ENCODE results near the gene PROM2.
"Not testable (repeated sequence)": the region's sequence is repeated elsewhere in the genome, so short reads cannot be mapped to it uniquely, and the experiment has no call there.

The PROM2 gene

DNA sequence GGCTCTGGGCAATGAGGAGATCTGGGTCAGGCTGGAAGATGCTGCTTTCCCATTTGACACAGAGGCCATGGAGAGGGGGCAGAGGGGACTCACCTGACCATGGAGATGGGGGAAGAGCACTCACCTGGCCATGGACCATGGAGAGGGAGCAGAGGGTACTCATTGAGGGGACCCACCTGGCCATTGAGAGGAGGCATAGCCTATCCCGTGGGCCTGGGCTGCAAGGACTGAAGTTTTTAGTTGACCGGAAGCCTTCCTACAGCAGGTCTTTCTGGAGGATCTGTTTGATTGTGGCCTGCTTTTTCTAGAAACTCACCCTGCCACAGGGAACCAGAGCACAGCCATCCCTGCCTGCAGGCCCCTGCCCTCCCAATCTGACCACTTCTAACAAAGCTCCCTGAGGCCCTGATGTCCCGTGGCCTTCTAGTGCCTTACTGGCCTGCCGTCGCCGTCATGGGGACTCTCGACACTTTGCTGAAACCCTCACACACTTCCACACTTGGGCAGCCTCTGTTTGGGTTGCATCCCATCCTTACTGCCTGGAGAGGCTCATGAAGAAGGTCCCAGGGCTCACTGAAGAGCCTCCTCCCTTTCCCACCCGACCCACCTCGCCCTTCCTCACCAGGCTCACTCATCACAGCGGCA lies 5.1 kb upstream of the PROM2 start:
- no peak for DNase-seq (ENCODE audit: low spot score)

DNA sequence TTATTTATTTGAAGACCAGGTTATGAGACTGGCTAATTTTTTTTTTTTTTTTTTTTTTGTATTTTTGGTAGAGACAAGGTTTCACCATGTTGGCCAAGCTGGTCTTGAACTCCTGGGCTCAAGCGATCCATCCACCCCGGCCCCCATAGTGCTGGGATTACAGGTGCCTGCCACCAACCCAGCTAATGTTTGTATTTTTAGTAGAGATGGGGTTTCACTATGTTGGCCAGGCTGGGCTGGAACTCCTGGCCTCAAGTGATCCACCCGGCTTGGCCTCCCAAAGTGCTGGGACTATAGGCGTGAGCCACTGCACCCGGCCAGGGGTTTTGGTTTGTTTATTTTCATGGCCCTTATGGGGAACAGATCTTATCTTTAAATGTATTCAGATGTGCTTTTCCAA lies 4.5 kb upstream of the PROM2 start:
- not testable (repeated sequence) for DNase-seq (ENCODE audit: low spot score)

DNA sequence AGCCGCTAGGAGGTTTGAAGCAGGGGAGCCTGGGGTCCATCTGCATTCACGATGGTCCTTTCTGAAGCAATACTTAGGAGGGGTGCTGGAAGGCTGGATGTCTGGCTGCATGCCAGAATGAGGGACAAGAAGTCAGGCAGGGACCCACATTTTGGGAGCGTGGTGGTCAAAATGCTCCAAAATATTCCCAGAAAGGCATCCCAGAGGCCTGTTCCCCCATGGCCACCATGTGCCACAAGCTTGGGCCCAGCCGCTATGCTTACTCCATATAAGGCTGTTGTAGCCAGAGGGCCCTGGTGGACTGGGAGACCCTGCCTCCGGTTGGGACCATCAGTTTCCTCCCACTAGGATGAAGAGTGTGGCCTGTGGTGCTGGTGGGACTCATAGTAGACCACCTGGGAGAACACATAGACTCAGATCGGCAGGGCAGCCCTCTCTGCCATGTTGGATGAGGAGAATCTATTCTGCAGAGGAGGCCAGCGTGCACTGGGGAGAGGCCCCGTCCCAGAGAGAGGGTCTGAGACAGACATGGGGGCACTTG lies 3.6 kb upstream of the PROM2 start:
- DNase-seq (ENCODE audit: low spot score): no peak

GRCh38 chr2:95271381-95271971 lies 2.8 kb upstream of the PROM2 start:
- DNase-seq (ENCODE audit: low spot score): no peak

- DNase-seq (ENCODE audit: low spot score): no peak
Observed at GRCh38 chr2:95272299-95272751, 1.9 kb upstream of the PROM2 start.

GRCh38 chr2:95272781-95273180 lies 1.5 kb upstream of the PROM2 start:
- no peak for DNase-seq (ENCODE audit: low spot score)

GRCh38 chr2:95273566-95274290 lies 521 bp upstream of the PROM2 start:
- DNase-seq (ENCODE audit: low spot score): no peak

DNA sequence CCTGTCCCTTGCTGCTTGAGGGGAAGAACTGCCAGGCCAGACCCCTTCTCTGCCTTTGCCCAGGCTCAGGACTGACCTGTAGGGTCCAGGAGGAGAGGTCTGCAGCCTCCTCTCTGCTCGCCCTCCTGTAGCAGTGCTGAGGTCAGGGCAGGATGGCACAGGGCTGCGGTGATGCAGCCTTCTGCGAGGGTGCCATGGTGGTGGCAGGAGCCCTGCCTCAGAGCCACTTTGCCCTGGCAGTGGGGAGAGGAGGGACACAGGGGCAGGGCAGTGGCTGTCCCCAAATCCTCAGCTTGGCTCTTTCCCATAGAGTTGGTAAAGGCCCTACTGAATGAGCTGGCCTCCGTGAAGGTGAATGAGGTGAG lies 884 bp downstream of the PROM2 start:
- DNase-seq (ENCODE audit: low spot score): no peak

DNA sequence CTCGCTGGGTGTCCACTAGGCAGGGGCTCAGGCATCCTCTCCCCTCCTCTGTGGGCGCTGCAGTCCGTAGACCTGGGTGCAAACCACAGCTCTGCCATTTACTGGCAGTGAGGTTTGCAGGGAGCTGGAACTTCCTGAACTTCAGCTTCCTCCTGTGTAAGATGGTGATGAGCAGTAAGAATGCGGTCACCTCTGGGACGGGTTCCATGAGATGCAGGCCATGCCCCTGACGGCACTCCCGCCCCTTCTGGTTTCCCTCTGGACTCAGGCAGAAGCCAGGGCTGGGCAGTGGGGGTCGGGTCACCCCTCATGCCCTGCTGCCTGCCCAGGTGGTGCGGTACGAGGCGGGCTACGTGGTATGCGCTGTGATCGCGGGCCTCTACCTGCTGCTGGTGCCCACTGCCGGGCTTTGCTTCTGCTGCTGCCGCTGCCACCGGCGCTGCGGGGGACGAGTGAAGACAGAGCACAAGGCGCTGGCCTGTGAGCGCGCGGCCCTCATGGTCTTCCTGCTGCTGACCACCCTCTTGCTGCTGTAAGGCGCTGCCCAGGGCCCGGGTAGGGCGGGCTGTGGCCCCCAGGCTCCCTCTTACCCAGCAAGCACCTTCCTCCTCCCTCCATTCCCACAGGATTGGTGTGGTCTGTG lies 1.5 kb downstream of the PROM2 start:
- no peak for DNase-seq (ENCODE audit: low spot score)

GRCh38 chr2:95276244-95276887 lies 2.1 kb downstream of the PROM2 start:
- DNase-seq (ENCODE audit: low spot score): no peak

GRCh38 chr2:95276888-95277245 lies 2.6 kb downstream of the PROM2 start:
- no peak for DNase-seq (ENCODE audit: low spot score)

DNA sequence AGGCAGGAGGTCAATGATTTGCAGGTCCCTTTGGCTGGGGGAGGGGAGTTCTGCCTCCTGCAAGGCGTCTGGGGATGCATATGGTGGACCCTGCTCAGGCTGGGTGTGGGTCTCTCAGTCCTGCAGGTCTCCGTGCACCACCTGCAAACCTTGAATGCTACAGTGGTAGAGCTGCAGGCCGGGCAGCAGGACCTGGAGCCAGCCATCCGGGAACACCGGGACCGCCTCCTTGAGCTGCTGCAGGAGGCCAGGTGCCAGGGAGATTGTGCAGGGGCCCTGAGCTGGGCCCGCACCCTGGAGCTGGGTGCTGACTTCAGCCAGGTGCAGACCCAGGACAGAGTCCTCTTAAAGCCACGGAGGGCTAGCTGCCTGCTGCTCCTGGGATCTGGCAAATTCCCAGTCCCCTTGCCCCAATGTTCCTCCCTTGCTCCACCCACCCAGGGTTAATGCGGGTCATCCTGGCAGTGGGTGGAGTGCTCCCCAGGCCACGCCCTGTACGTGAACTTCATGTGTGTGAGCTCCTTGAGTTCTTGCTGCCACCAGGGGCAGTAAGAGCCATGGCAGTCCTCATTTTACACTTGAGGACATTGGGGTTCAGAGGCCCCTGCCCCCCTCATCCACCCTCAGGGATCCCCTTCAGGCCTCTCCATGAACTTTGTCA lies 3.1 kb downstream of the PROM2 start:
- no peak for DNase-seq (ENCODE audit: low spot score)

DNA sequence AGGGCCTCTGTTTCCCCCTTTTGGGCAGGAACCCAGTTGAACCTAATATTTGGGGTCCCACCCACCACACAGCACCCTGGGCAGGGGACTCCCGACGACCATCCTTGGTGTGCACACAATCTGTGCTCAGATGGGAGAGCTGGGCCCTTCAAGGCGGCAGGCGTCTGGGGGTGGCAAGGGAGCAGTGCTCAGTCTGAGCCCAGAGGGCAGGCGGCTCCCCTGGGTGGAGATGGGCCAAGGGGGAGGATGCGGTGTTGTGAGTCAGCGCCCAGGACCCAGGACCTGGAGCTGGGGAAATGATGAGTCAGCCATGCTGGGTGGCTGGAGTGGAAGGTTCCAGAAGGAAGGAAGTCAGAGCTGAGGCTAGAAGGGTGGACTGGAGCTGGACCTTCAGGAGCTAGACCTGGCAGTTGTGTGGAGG lies 3.8 kb downstream of the PROM2 start:
- DNase-seq (ENCODE audit: low spot score): no peak

DNA sequence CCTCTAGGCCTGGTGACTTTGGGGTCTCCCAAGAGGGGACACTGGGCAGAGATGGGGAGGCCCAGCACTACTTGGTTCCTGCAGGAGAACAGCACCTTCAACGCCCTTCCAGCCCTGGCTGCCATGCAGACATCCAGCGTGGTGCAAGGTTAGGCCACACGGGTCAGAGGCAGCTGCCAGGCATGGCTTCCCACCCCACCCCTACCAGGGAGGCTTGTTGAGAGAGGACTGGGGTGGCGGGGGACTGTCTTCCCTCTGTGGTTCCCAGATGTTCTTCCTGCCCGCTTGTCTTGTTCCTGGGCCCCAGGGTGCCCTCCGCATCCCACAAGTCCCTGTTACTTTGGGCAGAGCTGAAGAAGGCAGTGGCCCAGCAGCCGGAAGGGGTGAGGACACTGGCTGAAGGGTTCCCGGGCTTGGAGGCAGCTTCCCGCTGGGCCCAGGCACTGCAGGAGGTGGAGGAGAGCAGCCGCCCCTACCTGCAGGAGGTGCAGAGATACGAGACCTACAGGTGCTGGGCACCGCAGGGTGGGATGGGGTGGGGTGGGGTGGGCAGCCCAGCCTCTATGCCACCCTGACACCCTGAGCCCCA lies 4.5 kb downstream of the PROM2 start:
- no peak for DNase-seq (ENCODE audit: low spot score)

GRCh38 chr2:95279435-95280035 lies 5.3 kb downstream of the PROM2 start:
- no peak for DNase-seq (ENCODE audit: low spot score)

GRCh38 chr2:95281071-95281470 lies 6.8 kb downstream of the PROM2 start:
- DNase-seq (ENCODE audit: low spot score): no peak

DNA sequence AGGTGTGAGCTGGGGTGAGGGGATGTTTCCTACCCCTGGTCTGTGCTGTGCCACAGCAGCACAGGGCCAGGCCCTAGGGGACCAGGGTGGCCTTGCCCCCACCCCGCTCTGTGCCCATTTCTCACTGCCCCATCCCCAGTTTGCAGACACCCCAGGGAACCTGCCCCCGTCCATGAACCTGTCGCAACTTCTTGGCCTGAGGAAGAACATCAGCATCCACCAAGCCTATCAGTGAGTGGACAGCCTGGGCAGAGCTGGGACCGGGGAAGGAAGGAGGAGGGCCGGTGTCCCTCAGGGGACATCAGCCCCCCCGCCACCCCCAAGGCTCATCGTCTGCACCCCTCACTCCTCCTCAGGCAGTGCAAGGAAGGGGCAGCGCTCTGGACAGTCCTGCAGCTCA lies 7.5 kb downstream of the PROM2 start:
- no peak for DNase-seq (ENCODE audit: low spot score)

GRCh38 chr2:95282458-95282857 lies 8.2 kb downstream of the PROM2 start:
- DNase-seq (ENCODE audit: low spot score): no peak

DNA sequence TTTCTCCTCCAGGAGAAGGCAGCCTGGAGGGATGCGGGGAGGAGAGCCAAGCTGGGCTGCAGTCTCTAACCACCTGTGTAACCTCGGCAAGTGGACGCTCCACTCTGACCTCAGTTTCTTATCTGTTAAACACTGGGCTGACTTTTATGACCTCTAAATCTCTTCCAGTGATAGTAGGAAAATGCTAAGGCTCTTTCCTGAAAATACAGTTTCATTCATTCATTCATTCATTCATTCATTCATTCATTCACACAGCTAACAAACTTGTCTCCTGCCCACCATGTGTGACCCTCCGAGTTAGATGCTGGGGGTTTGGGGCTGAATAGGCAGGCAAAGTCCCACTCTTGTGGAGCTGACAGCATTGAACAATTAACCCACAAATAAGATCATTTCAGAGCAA lies 9.3 kb downstream of the PROM2 start:
- no peak for DNase-seq (ENCODE audit: low spot score)

DNA sequence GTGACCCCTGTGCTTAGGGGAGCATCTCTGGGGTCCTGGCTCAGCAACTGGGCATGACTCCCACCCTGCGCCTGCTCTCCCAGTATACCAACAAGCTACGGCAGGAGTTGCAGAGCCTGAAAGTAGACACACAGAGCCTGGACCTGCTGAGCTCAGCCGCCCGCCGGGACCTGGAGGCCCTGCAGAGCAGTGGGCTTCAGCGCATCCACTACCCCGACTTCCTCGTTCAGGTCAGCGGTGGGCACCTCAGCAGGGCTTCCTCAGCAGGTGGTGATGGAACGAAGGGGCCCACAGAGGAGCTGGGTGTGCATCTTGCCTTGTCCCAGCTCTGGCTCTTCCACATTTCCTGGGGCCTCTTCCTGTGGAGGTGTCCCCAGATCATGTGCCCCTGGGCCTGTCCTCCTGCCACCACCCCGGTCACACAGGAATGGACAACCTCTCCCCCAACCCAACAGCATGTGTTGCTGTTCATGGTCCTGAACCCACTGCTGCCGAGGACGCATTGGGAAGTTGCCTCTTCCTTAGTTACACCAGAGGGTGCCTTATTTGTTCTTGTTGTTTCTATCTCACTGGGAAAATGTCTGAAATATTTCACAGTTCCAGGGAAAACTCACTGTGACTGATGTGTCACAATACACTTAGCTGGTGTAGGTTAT lies 10.8 kb downstream of the PROM2 start:
- no peak for DNase-seq (ENCODE audit: low spot score)

All from hematopoietic multipotent progenitor cell treated with erythropoietin and hydrocortisone succinate and interleukin-3 and kit ligand, for 17 days (in vitro differentiated cells).